Psoas muscle (tissue), 8 donors: ENCODE measurements around the gene ADAMTSL2. TPM values are rescaled to one million over a fixed set of nuclear protein-coding genes. Genes with fewer than 3 reads are reported as not detected.

Experiments used
- ATAC-seq, 4 donors: fragments of 200-7000 bp; cut with Tn5 transposase; one replicate each; pipeline ENCODE4 v1.9.1; 2020; ENCODE audit warnings: moderate library complexity in 3 of 4, mild to moderate bottlenecking in 2 of 4
- DNase-seq, 2 donors: peaks; one replicate each; pipeline ENCODE4 v3.0.0-alpha.2; 2020
- H3K27ac ChIP-seq: fragments of 200-600 bp; one replicate; pipeline ENCODE4 v1.8.0; 2022
- H3K27me3 ChIP-seq, 3 donors: fragments of 200-600 bp in 1 of 3; one replicate each; pipeline versions ENCODE4 v1.6.1 to v1.8.0; 2013 to 2022; ENCODE audit warnings: low read length in 2 of 3, mild to moderate bottlenecking in 2 of 3, moderate library complexity in 1 of 3; ENCODE audit not compliant: insufficient read depth in 3 of 3
- H3K36me3 ChIP-seq, 2 donors: fragments of 200-600 bp in 1 of 2; one replicate each; pipeline versions ENCODE4 v1.6.1 to v1.8.0; 2013 to 2022; ENCODE audit warnings: low read depth in 1 of 2, mild to moderate bottlenecking in 1 of 2, moderate library complexity in 1 of 2; ENCODE audit not compliant: insufficient read depth in 1 of 2
- H3K4me1 ChIP-seq: fragments of 200-600 bp; one replicate; pipeline ENCODE4 v1.8.0; 2022
- H3K4me3 ChIP-seq: fragments of 200-600 bp; one replicate; pipeline ENCODE4 v1.8.0; 2022; ENCODE audit warnings: mild to moderate bottlenecking
- H3K9me3 ChIP-seq: fragments of 200-600 bp; one replicate; pipeline ENCODE4 v1.8.0; 2022
- CTCF ChIP-seq: fragments of 200-600 bp; IDR thresholded peaks from one replicate; pipeline ENCODE4 v1.8.0; 2022; ENCODE audit warnings: antibody characterized with exemption
- WGBS, 3 donors: extraction: QIAGEN DNeasy Blood & Tissue Kit; methylation state at CpG; one replicate each; pipeline versions ENCODE4 v1.1.6 to v1.1.7; 2013; 5-methylcytosine and 5-hydroxymethylcytosine counted together
- intact Hi-C, 2 donors: fragments of 100-400 bp; cut with DNase I; formaldehyde crosslinking; loops; one replicate each; pipeline versions ENCODE4 v1.11.0 to v1.14.2; 2022
- polyA plus RNA-seq, 3 donors: library from polyadenylated mRNA; stranded (reverse); fragments of 200-250 nt; gene quantifications; one replicate each; pipeline ENCODE4 v1.2.3, GENCODE V29; 2013
- total RNA-seq, 4 donors: library from RNA; stranded (reverse); fragmentation: NEBNext Ultra II Directional in 2 of 4; extraction: Animal tissue kit (Norgen Biotek cat#: 25700) in 2 of 4; gene quantifications; one replicate each; pipeline versions ENCODE4 v1.2.1 to v1.2.4, GENCODE V29; 2021 to 2023
- donor health status: healthy with polysubstance abuse.
- donor health status: DM: no; HTN: no; CAD: no; lungs with moderate emphysema.
- donor health status: Bipolar disorder and iron deficiency.
- donor health status: healthy.
- donor health status: DM: yes; HTN: yes; CAD: no.
- donor health status: DM: no; HTN: no; CAD: no.
- donor health status: DM: no; HTN: no; CAD: no.
- donor health status: DM: yes; HTN: yes; CAD: no.

The ADAMTSL2 gene
- total and polyA plus RNA-seq, 7 donors = 0.21 to 5.4 (median 0.71) TPM

- Histone ChIP-seq H3K9me3 (no peaks in the 10 kb centered on the region), H3K27ac (no peak overlapping the region), H3K27me3 (peaks cover 0 to 64% (median 13%) of the 10 kb centered on the region in 3 donors), H3K4me1 (no peaks in the 10 kb centered on the region), H3K36me3 (no peaks in the 10 kb centered on the region), H3K4me3 (no peak overlapping the region)
- intact Hi-C loops = no loop called here
- no peak for TF ChIP-seq CTCF
- 83 to 84% (median 83%) methylated on average over 16 of the region's 16 CpGs for WGBS, 3 donors
- no peak for DNase-seq
- ATAC-seq = no peak
These were observed 36.2 kb downstream of the ADAMTSL2 start for GRCh38 chr9:133570691-133571080.

- Histone ChIP-seq H3K27ac (no peak overlapping the region), H3K4me1 (no peaks in the 10 kb centered on the region), H3K36me3 (no peaks in the 10 kb centered on the region), H3K9me3 (no peaks in the 10 kb centered on the region), H3K4me3 (no peak overlapping the region), H3K27me3 (peaks cover 0 to 68% (median 14%) of the 10 kb centered on the region in 3 donors)
- ATAC-seq (no peak), DNase-seq (no peak)
- no peak for TF ChIP-seq CTCF
- intact Hi-C loops = no loop called here
- 63 to 90% (median 72%) methylated on average over 9 of the region's 9 CpGs for WGBS, 3 donors
These were observed 36.9 kb downstream of the ADAMTSL2 start for GRCh38 chr9:133571391-133571890.

GRCh38 chr9:133571896-133572595, 37.5 kb downstream of the ADAMTSL2 start:
- TF ChIP-seq CTCF = no peak
- Histone ChIP-seq H3K4me3 (no peak overlapping the region), H3K27me3 (peaks cover 0 to 69% (median 14%) of the 10 kb centered on the region in 3 donors), H3K27ac (no peak overlapping the region), H3K4me1 (no peaks in the 10 kb centered on the region), H3K36me3 (no peaks in the 10 kb centered on the region), H3K9me3 (no peaks in the 10 kb centered on the region)
- DNase-seq (no peak), ATAC-seq (no peak)
- intact Hi-C loops = no loop called here
- 56 to 68% (median 56%) methylated on average over 18 to 20 of the region's 20 CpGs for WGBS, 3 donors

GRCh38 chr9:133572821-133573361, 38.4 kb downstream of the ADAMTSL2 start:
- ATAC-seq (peak; percentile 49 to 82 (median 78)), DNase-seq (peak; percentile 56 to 77)
- TF ChIP-seq CTCF = no peak
- H3K9me3 ChIP-seq = no peaks in the 10 kb centered on the region
- H3K27ac ChIP-seq = no peak overlapping the region
- no peaks in the 10 kb centered on the region for H3K36me3 ChIP-seq
- no peaks in the 10 kb centered on the region for H3K4me1 ChIP-seq
- H3K27me3 ChIP-seq = peaks cover 0 to 65% (median 14%) of the 10 kb centered on the region in 3 donors
- WGBS, 3 donors = 15 to 30% (median 22%) methylated on average over 15 of the region's 15 CpGs
- no peak overlapping the region for H3K4me3 ChIP-seq
- intact Hi-C loops = no loop called here
